OCI-M1 (cell line): ENCODE data around the gene SPRY2.
"Not testable (repeated sequence)": the region's sequence is repeated elsewhere in the genome, so short reads cannot be mapped to it uniquely, and the experiment has no call there.

Source experiments
- DNase-seq: peaks from one replicate; lab custom pipeline; 2025; lab: John Stamatoyannopoulos, UW

The SPRY2 gene

GRCh38 chr13:80341101-80341755 is at the start of gene SPRY2:
Gene SPRY2, minus strand, starts transcription at chr13:80341126. Its CDS starts 3,421 bp downstream, at chr13:80337705.
- DNase-seq: peak; percentile 96

- no peak for DNase-seq
Measured at GRCh38 chr13:80390338-80390737, 49.4 kb upstream of the SPRY2 start.

GRCh38 chr13:80389073-80390038 is 48.4 kb upstream of the SPRY2 start:
- DNase-seq: no peak

- no peak for DNase-seq
Measured at GRCh38 chr13:80388506-80388905, 47.6 kb upstream of the SPRY2 start.

GRCh38 chr13:80386592-80386991 is 45.7 kb upstream of the SPRY2 start:
- no peak for DNase-seq

GRCh38 chr13:80386002-80386401 is 45.1 kb upstream of the SPRY2 start:
- no peak for DNase-seq

GRCh38 chr13:80382576-80382975 is 41.6 kb upstream of the SPRY2 start:
- DNase-seq: no peak

GRCh38 chr13:80379245-80379644 is 38.3 kb upstream of the SPRY2 start:
- no peak for DNase-seq

- DNase-seq: no peak
Measured at GRCh38 chr13:80376554-80376953, 35.6 kb upstream of the SPRY2 start.

- no peak for DNase-seq
Measured at GRCh38 chr13:80374901-80375300, 34.0 kb upstream of the SPRY2 start.

GRCh38 chr13:80374444-80374843 is 33.5 kb upstream of the SPRY2 start:
- no peak for DNase-seq

GRCh38 chr13:80371840-80372509 is 31.0 kb upstream of the SPRY2 start:
- DNase-seq: no peak

- DNase-seq: no peak
Measured at GRCh38 chr13:80367473-80367872, 26.5 kb upstream of the SPRY2 start.

- peak; percentile 67 for DNase-seq
Measured at GRCh38 chr13:80363890-80364503, 23.1 kb upstream of the SPRY2 start.

GRCh38 chr13:80362481-80362880 is 21.6 kb upstream of the SPRY2 start:
- no peak for DNase-seq

GRCh38 chr13:80361883-80362327 is 21.0 kb upstream of the SPRY2 start:
- peak; percentile 72 for DNase-seq

GRCh38 chr13:80361298-80361697 is 20.4 kb upstream of the SPRY2 start:
- DNase-seq: no peak

GRCh38 chr13:80360453-80360800 is 19.5 kb upstream of the SPRY2 start:
- DNase-seq: peak; percentile 32

GRCh38 chr13:80359778-80360452 is 19.0 kb upstream of the SPRY2 start:
- no peak for DNase-seq

GRCh38 chr13:80359414-80359777 is 18.5 kb upstream of the SPRY2 start:
- DNase-seq: peak; percentile 29

GRCh38 chr13:80355496-80356094 is 14.7 kb upstream of the SPRY2 start:
- not testable (repeated sequence) for DNase-seq
